ENCODE data around the gene SH2D6.
"Not testable (repeated sequence)": the region's sequence is repeated elsewhere in the genome, so short reads cannot be mapped to it uniquely, and the experiment has no call there.

SH2D6 gene

GRCh38 chr2:85422072-85422457 is 3.6 kb downstream of the SH2D6 start:
- no peak for DNase-seq (ENCODE audit: low read depth)

GRCh38 chr2:85423525-85423924 is 5.0 kb downstream of the SH2D6 start:
- DNase-seq (ENCODE audit: low read depth) = no peak

DNA sequence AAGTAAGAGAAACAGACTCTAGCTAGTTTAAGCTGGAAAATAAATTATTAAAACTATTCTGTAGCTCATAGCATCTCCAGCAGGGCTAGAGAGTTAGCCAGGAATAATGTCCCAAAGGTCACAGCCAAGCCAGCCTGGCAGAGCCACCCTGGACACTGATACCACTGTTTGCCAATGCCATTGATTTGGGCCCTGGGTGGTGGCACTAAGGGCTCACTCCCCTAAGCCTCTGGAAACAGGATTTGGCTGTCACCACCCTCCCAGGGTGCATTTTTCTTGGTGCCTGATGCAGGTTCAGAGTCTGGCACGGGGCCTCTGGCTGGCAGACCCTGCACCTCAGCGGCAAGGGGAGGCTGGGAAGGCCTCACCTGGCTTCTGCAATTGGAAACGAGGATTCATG is 7.1 kb downstream of the SH2D6 start:
- no peak for DNase-seq (ENCODE audit: low read depth)

DNA sequence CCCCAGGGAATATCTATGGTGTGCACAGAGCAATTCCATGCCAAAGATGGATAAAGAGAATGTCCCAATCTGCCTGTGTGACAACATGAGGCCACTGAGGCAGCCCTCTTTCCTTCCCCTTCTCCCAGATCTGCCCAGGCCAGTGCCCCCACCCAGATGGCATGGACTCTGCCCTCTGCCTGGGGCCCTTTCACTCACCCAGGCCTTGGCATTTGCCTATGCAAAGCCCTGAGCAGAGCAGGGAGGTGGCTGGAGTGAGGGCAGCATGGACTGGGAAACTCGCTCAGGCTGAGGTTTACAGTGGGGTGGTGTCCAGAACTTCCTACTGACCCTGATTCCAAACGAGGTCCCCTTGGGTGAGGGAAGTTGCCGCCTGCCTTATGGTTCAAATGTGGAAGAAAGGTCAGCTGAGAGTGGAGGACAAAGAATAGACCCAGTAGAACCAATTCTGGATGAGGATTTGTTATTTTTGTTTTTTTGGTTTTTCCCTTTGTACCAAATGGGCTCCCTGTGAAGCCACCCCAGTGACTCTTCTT is 8.9 kb downstream of the SH2D6 start:
- DNase-seq (ENCODE audit: low read depth) = no peak

DNA sequence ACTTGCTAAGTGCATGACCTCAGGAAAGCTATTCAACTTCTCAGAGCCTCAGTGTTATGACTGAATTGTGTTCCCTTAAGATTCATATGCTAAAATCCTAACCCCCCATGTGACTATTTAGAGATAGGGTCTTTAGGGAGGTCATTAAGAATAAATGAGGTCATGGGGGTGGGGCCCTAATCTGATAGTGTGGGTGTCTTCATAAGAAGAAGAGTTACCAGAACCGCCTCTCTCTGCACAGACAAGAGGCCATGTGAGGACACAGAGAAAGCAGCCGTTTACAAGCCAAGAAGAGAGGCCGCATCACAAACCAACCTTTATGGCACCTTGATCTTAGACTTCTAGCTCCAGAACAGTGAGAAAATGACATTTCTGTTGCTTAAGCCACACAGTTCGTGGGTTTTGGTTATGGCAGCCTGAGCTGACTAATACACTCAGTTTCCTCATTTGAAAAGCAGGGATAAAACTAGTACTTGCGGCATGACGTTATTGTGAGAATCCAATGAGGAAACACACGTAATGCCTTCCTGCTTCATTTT is 9.9 kb downstream of the SH2D6 start:
- DNase-seq (ENCODE audit: low read depth) = no peak

- no peak for DNase-seq (ENCODE audit: low read depth)
Observed at GRCh38 chr2:85429213-85429923, 10.9 kb downstream of the SH2D6 start.

GRCh38 chr2:85429924-85430289 is 11.4 kb downstream of the SH2D6 start:
- no peak for DNase-seq (ENCODE audit: low read depth)

- no peak for DNase-seq (ENCODE audit: low read depth)
Observed at GRCh38 chr2:85430752-85431569, 12.4 kb downstream of the SH2D6 start.

GRCh38 chr2:85431570-85432205 is 13.2 kb downstream of the SH2D6 start:
- DNase-seq (ENCODE audit: low read depth) = no peak

DNA sequence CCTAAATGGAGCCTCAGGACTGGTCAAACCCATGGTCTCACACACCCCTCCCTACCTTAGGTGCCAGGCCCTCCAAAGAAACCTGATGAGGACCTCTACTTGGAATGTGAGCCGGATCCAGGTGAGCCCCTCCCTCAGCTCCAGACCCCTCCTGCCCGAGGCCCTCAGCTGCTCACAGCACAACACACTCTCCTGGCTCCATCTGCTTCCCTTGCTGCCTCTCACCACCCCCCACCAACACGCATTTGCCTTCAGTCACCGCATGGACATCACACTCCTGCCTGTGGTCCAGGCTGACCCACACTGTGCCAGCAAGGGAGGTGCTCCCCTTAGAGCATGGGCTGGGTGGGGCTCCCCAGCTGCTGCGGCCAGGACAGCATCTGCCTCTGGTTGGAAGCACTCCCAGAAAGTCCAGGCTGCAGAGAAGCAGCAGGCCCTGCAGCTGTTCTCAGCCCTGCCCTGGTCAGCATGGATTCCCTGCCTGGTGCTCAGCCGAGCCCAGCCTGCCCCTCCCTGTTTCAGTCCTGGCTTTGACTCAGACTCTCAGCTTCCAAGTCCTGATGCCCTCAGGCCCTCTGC is 15.1 kb downstream of the SH2D6 start:
- peak; percentile 90 for DNase-seq (ENCODE audit: low read depth)

- no peak for DNase-seq (ENCODE audit: low read depth)
Observed at GRCh38 chr2:85434696-85435095, 16.2 kb downstream of the SH2D6 start.

- DNase-seq (ENCODE audit: low read depth) = no peak
Observed at GRCh38 chr2:85435220-85435958, 16.9 kb downstream of the SH2D6 start.

DNA sequence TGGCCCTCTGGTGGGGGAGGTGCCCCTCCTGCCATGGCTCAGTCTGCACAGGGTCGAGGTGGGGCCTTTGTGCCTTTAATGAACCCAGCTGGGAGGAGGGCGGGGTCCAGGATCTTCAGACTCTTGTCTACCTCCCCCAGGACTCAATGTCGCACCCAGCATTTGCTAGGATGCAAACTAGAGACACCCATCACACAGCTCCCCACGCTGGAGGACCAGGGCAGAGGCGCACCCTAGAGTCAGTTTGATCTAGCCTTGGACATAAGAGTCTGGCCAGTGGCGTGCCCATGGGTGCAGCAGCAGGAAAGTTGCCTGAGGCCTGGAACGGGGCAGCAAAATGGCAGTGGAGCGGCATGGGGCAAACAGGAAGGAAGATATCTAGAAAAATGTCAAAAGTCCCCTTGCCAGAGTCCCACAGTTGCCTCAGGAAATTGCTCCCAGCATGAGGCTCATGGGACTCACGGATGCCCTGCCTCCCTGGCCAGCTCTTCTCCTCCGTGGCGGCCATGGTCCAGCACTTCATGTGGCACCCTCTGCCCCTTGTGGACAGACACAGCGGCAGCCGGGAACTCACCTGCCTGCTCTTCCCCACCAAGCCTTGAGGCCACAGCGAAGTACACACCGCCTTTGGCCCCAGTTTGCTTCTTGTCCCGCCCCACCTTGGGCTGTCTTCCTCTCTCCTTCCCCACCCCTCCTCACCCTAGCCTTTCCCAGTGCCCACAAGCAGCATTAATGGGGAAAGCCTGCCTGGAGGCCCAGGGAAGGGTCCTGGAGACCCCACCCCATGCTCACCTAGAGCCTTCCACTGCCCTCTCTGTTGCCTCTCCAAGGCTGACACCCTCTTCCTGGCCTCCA is 17.7 kb downstream of the SH2D6 start:
- no peak for DNase-seq (ENCODE audit: low read depth)

- no peak for DNase-seq (ENCODE audit: low read depth)
Observed at GRCh38 chr2:85436836-85437487, 18.4 kb downstream of the SH2D6 start.

DNA sequence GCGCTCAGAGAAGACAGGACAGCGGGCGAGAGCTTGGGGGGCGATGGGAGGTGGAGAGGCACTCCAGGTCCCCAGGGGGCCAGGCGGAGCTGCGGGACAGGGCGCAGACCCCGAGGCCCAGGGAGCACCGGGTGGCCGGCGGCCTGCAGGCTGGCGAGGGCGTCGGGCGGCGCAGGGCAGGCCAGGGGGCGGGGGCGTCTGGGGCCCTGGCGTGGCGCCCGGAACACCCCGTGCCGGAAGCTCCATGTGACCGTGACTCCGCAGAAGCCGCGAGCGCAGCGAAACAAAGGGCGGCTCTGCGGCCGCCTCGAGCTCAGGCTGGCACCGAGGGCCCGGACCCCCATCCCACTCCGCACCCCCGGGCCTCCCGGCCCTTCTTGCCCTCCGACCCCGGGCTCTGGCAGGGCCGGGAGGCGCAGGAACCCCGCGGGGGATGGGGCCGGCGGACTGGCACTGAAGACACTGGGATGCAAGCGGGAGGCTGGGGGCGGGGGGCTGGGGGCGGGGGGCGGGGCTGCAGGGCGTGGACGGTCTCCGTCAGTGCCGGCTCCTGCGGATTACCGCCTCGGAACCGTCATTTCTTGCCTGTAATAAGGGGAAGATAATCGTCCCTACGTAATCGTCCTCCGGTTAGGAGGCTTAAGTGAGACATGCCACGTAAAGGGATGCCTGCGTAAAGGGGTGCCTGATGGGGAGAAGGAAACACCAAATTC is 19.1 kb downstream of the SH2D6 start:
- no peak for DNase-seq (ENCODE audit: low read depth)

DNA sequence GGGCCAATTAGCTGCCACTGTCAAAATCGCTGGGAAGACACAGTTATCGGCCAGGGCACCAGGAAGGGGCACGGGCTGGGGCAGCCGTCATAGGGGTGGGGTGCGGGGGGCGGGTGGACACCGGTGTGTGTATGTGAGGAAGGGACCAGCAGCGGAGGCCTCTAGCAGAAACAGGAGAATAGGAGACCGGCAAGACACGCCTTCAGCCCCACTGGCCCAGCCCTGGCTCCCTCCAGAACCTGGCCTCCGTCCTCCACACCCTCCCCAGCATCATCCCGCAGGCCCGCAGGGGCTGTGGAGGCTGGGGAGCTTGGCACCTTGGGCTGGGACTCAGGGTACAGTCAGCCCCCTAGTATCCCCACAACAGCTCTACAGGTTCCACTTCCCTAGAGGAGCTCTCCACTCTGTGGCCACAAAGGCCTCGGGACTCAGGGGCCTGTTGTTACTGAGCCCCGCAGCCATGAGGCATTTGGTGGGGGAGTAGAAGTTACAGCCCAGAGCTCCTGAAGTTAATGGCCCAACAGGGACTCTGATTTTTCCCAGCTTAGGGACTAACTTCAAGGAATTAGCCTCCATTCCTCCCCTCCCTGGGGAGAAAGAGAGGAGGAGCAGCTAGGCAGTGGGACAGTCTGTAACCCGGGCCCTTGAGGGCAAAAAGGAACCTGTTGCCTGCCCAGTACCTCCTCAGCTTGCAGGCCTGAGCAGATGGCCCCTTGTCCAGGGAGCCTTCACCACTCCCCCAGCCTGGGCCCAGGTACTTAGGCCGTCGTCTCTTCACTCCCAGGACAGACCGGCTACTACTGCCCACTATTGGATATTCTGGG is 19.9 kb downstream of the SH2D6 start:
- no peak for DNase-seq (ENCODE audit: low read depth)

DNA sequence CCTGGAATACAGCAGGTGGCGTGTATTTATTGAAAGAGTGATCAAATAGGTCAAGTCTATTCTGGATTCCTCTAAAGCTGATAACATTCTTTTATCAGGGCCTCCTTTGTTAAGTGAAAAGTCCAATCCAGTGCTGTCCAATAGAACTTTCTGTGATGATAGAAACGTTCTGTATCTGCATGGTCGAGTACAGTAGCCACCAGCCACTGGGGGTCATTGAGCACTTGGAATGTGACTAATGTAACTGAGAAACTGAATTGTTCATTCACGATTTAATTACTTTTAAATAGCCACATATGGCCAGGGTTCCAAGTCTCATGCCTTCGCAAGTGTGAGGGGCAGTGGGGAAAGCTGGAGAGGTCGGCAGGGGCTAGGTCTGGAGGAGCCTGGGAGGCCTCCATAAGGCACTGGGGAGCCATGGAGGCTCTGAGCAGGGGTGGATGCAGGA is 20.5 kb downstream of the SH2D6 start:
- no peak for DNase-seq (ENCODE audit: low read depth)

- not testable (repeated sequence) for DNase-seq (ENCODE audit: low read depth)
Observed at GRCh38 chr2:85439569-85439968, 21.1 kb downstream of the SH2D6 start.
